ENCODE results near the gene RNF220.
A peak's percentile ranks its signal among the peaks of the same experiment; 100 is the strongest.

RNF220 gene

GRCh38 chr1:44604157-44604955 lies 199.3 kb downstream of the RNF220 start:
- no peak for TF ChIP-seq ZBTB26 (tag by site-specific recombination; optimal IDR thresholded peaks at IDR 0.05)
- 0 out of 2 replicates have a peak, but pooled peaks have one; percentile 1 for TF ChIP-seq ZNF596 (tag by site-specific recombination; IDR thresholded peaks at IDR 0.05)
- TF ChIP-seq ZNF654 (tag by site-specific recombination; IDR thresholded peaks at IDR 0.05; ENCODE audit: low read depth), result no peak
- no peak for TF ChIP-seq ZNF555 (tag by site-specific recombination; conservative IDR thresholded peaks at IDR 0.05)
- no peak for TF ChIP-seq KLF7 (tag by site-specific recombination; IDR thresholded peaks at IDR 0.05; ENCODE audit: borderline replicate concordance)
- TF ChIP-seq KLF17 (tag by site-specific recombination; IDR thresholded peaks at IDR 0.05), result 0 out of 2 replicates have a peak, but pooled peaks have one; percentile 2
- TF ChIP-seq HOXD13 (CRISPR knock-in tag; IDR thresholded peaks at IDR 0.05; ENCODE audit: borderline replicate concordance), result no peak
- TF ChIP-seq ZNF184 (tag by site-specific recombination; IDR thresholded peaks at IDR 0.05), result no peak
- TF ChIP-seq ZFP3 (tag by site-specific recombination; IDR thresholded peaks at IDR 0.05; ENCODE audit: low read depth), result no peak
- peak; percentile 91 for TF ChIP-seq ZNF449 (tag by site-specific recombination; IDR thresholded peaks at IDR 0.05)
- no peak for TF ChIP-seq INSM2 (tag by site-specific recombination; IDR thresholded peaks at IDR 0.05)
- no peak for TF ChIP-seq ZNF248 (tag by site-specific recombination; IDR thresholded peaks at IDR 0.05)
- TF ChIP-seq ZNF791 (tag by site-specific recombination; IDR thresholded peaks at IDR 0.05), result no peak
- TF ChIP-seq ZNF558 (tag by site-specific recombination; IDR thresholded peaks at IDR 0.05), result no peak
- 0 out of 2 replicates have a peak, but pooled peaks have one; percentile 12 for TF ChIP-seq ZSCAN4 (tag by site-specific recombination; IDR thresholded peaks at IDR 0.05)
- POLR2A ChIA-PET, result no interaction called here
- Histone ChIP-seq H3K27ac (ENCODE audit: extremely low read depth, low read depth, low read length) (peak overlapping the region; percentile 16; the same call in 1 of the 2 replicates), H3K4me3 (ENCODE audit: low read depth, low read length) (no peak overlapping the region), H3K9me3 (ENCODE audit: control insufficient read depth, insufficient read depth, low read depth, low read length) (no peaks in the 10 kb centered on the region), H3K36me3 (ENCODE audit: control insufficient read depth in 2 of 2, insufficient read depth in 1 of 2, low read length in 2 of 2) (no peaks in the 10 kb centered on the region), H3K4me1 (ENCODE audit: control insufficient read depth, insufficient read depth, low read length) (peaks cover 19% of the 10 kb centered on the region)
- CTCF ChIA-PET, result interaction anchor here (0.6 to 3.6 kb wide), 8 partner anchors 10 to 423 kb away, joined by 3 to 13 read pairs (median 4); no protein-coding TSS in a partner anchor

GRCh38 chr1:44605914-44606615 lies 201.0 kb downstream of the RNF220 start:
- no peak for TF ChIP-seq YY1 (tag by site-specific recombination; IDR thresholded peaks at IDR 0.05)
- TF ChIP-seq ZNF366 (tag by site-specific recombination; conservative IDR thresholded peaks at IDR 0.05), result 0 out of 2 replicates have a peak, but pooled peaks have one; percentile 20
- 0 out of 2 replicates have a peak, but pooled peaks have one; percentile 12 for TF ChIP-seq ZNF341 (tag by site-specific recombination; IDR thresholded peaks at IDR 0.05; ENCODE audit: low read depth)
- TF ChIP-seq ZNF707 (tag by site-specific recombination; IDR thresholded peaks at IDR 0.05), result no peak
- no peak for TF ChIP-seq ZNF280C (tag by site-specific recombination; IDR thresholded peaks at IDR 0.05)
- no peak for TF ChIP-seq ZFHX2 (tag by site-specific recombination; conservative IDR thresholded peaks at IDR 0.05)
- no peak for TF ChIP-seq ZNF664 (tag by site-specific recombination; IDR thresholded peaks at IDR 0.05)
- TF ChIP-seq ZNF521 (tag by site-specific recombination; IDR thresholded peaks at IDR 0.05), result no peak
- TF ChIP-seq MYNN (tag by site-specific recombination; IDR thresholded peaks at IDR 0.05; ENCODE audit: borderline replicate concordance), result no peak
- Histone ChIP-seq H3K9me3 (ENCODE audit: control insufficient read depth, insufficient read depth, low read depth, low read length) (no peaks in the 10 kb centered on the region), H3K36me3 (ENCODE audit: control insufficient read depth in 2 of 2, insufficient read depth in 1 of 2, low read length in 2 of 2) (no peaks in the 10 kb centered on the region), H3K27ac (ENCODE audit: extremely low read depth, low read depth, low read length) (no peak overlapping the region), H3K4me3 (ENCODE audit: low read depth, low read length) (no peak overlapping the region), H3K4me1 (ENCODE audit: control insufficient read depth, insufficient read depth, low read length) (peaks cover 19% of the 10 kb centered on the region)
- ChIA-PET CTCF (interaction anchor here (0.6 to 6.4 kb wide), 4 partner anchors 46 to 601 kb away, joined by 3 to 85 read pairs (median 6); no protein-coding TSS in a partner anchor), POLR2A (no interaction called here)
